ENCODE results near the gene TRMT1. TPM values are rescaled to one million over a fixed set of nuclear protein-coding genes. Genes with fewer than 3 reads are reported as not detected.
A peak's percentile ranks its signal among the peaks of the same experiment; 100 is the strongest.

Gene TRMT1
- total RNA-seq, 1 experiment from 2014 or later: 172 TPM

- Histone ChIP-seq H3K9me3 (no peaks in the 10 kb centered on the region), H3K4me3 (peak within 1 kb of the TSS; percentile 97), H3K27me3 (no peaks in the 10 kb centered on the region), H3K36me3 (peaks cover 70% of the 10 kb centered on the region)
- DNase-seq: peak; percentile 98
Observed at GRCh38 chr19:13117772-13118423, 1.4 kb upstream of the TRMT1 start, which contains the start of gene NACC1. NACC1 (plus strand) TSS chr19:13118264; CDS start chr19:13135208, 16,944 bp downstream.

GRCh38 chr19:13117176-13117771 lies 734 bp upstream of the TRMT1 start:
- Histone ChIP-seq H3K36me3 (peaks cover 70% of the 10 kb centered on the region), H3K4me3 (peak overlapping the region; percentile 96), H3K27me3 (no peaks in the 10 kb centered on the region), H3K9me3 (no peaks in the 10 kb centered on the region)
- DNase-seq: no peak

- Histone ChIP-seq H3K9me3 (no peaks in the 10 kb centered on the region), H3K36me3 (peaks cover 65% of the 10 kb centered on the region), H3K4me3 (peak overlapping the region; percentile 96), H3K27me3 (no peaks in the 10 kb centered on the region)
- DNase-seq: peak; percentile 67
Observed at GRCh38 chr19:13115936-13116281, 631 bp downstream of the TRMT1 start.

GRCh38 chr19:13112555-13112954 lies 4.0 kb downstream of the TRMT1 start:
- no peak for DNase-seq
- H3K4me3 ChIP-seq: no peak overlapping the region
- H3K36me3 ChIP-seq: peaks cover 79% of the 10 kb centered on the region
- H3K9me3 ChIP-seq: no peaks in the 10 kb centered on the region
- no peaks in the 10 kb centered on the region for H3K27me3 ChIP-seq

GRCh38 chr19:13110099-13110610 lies 6.4 kb downstream of the TRMT1 start:
- H3K36me3 ChIP-seq: peaks cover 89% of the 10 kb centered on the region
- DNase-seq: no peak
- H3K27me3 ChIP-seq: no peaks in the 10 kb centered on the region
- no peak overlapping the region for H3K4me3 ChIP-seq
- no peaks in the 10 kb centered on the region for H3K9me3 ChIP-seq

GRCh38 chr19:13109361-13110098 lies 7.0 kb downstream of the TRMT1 start:
- Histone ChIP-seq H3K4me3 (no peak overlapping the region), H3K36me3 (peaks cover 89% of the 10 kb centered on the region)
- DNase-seq: no peak

GRCh38 chr19:13104848-13105711 lies 11.5 kb downstream of the TRMT1 start:
- no peak for DNase-seq
- Histone ChIP-seq H3K4me3 (no peak overlapping the region), H3K9me3 (no peaks in the 10 kb centered on the region), H3K27me3 (no peaks in the 10 kb centered on the region), H3K36me3 (peaks cover 78% of the 10 kb centered on the region)

More at GRCh38 chr19:13109361-13110098, 7.0 kb downstream of the TRMT1 start:
- Histone ChIP-seq H3K9me3 (no peaks in the 10 kb centered on the region), H3K27me3 (no peaks in the 10 kb centered on the region)

GRCh38 chr19:13104360-13104847 lies 12.1 kb downstream of the TRMT1 start:
- Histone ChIP-seq H3K4me3 (no peak overlapping the region), H3K27me3 (no peaks in the 10 kb centered on the region), H3K9me3 (no peaks in the 10 kb centered on the region), H3K36me3 (peaks cover 77% of the 10 kb centered on the region)
- no peak for DNase-seq

- DNase-seq: no peak
- no peak overlapping the region for H3K4me3 ChIP-seq
- H3K27me3 ChIP-seq: no peaks in the 10 kb centered on the region
- peaks cover 75% of the 10 kb centered on the region for H3K36me3 ChIP-seq
- H3K9me3 ChIP-seq: no peaks in the 10 kb centered on the region
Observed at GRCh38 chr19:13103581-13104359, 12.8 kb downstream of the TRMT1 start.

GRCh38 chr19:13102666-13103580 lies 13.6 kb downstream of the TRMT1 start, which contains the start of gene LYL1:
LYL1 (minus strand) TSS chr19:13102858; CDS start chr19:13101171, 1,687 bp downstream.
- no peak for DNase-seq
- H3K27me3 ChIP-seq: no peaks in the 10 kb centered on the region
- H3K9me3 ChIP-seq: no peaks in the 10 kb centered on the region
- no peak within 1 kb of the TSS for H3K4me3 ChIP-seq
- H3K36me3 ChIP-seq: peaks cover 73% of the 10 kb centered on the region

- no peak overlapping the region for H3K4me3 ChIP-seq
- H3K9me3 ChIP-seq: no peaks in the 10 kb centered on the region
- H3K27me3 ChIP-seq: no peaks in the 10 kb centered on the region
Observed at GRCh38 chr19:13102416-13102665, 14.2 kb downstream of the TRMT1 start.

GRCh38 chr19:13101590-13102415 lies 14.7 kb downstream of the TRMT1 start:
- H3K27me3 ChIP-seq: no peaks in the 10 kb centered on the region
- DNase-seq: no peak
- peaks cover 69% of the 10 kb centered on the region for H3K36me3 ChIP-seq
- no peaks in the 10 kb centered on the region for H3K9me3 ChIP-seq
- H3K4me3 ChIP-seq: no peak overlapping the region

More at GRCh38 chr19:13102416-13102665, 14.2 kb downstream of the TRMT1 start:
- no peak for DNase-seq
- peaks cover 71% of the 10 kb centered on the region for H3K36me3 ChIP-seq

- peaks cover 65% of the 10 kb centered on the region for H3K36me3 ChIP-seq
- no peaks in the 10 kb centered on the region for H3K9me3 ChIP-seq
- H3K27me3 ChIP-seq: no peaks in the 10 kb centered on the region
- H3K4me3 ChIP-seq: no peak overlapping the region
- DNase-seq: no peak
Observed at GRCh38 chr19:13100841-13101589, 15.5 kb downstream of the TRMT1 start.

All from MG63 (cell line).